Activated T-helper 17 cell treated with anti-CD3 and anti-CD28 coated beads, Interleukin-2, amount 50 U/mL, for 72 hours (primary cell): ENCODE results near the gene PAQR5. TPM values are rescaled to one million over a fixed set of nuclear protein-coding genes. Genes with fewer than 3 reads are reported as not detected.

Experiments used
- ATAC-seq: fragments of 150-1000 bp; cut with Tn5 transposase; replicated peaks from 2 replicates; pipeline ENCODE4 v1.10.0; 2021; ENCODE audit warnings: mild to moderate bottlenecking, moderate library complexity
- H3K27ac Mint-ChIP-seq: one replicate; pipeline ENCODE4 v1.8.0; 2022; ENCODE audit warnings: mixed read lengths
- H3K27me3 Mint-ChIP-seq: one replicate; pipeline ENCODE4 v1.8.0; 2022; ENCODE audit warnings: mixed read lengths
- H3K36me3 Mint-ChIP-seq: one replicate; pipeline ENCODE4 v1.8.0; 2022; ENCODE audit warnings: low read depth, mild to moderate bottlenecking, mixed read lengths
- H3K4me1 Mint-ChIP-seq: one replicate; pipeline ENCODE4 v1.8.0; 2022; ENCODE audit warnings: mixed read lengths
- H3K4me3 Mint-ChIP-seq: one replicate; pipeline ENCODE4 v1.8.0; 2022; ENCODE audit warnings: mild to moderate bottlenecking, mixed read lengths
- H3K9me3 Mint-ChIP-seq: one replicate; pipeline ENCODE4 v1.8.0; 2022; ENCODE audit warnings: mixed read lengths
- total RNA-seq, 2 donors: library from RNA; stranded (reverse); gene quantifications; one replicate each; pipeline ENCODE4 v1.2.3, GENCODE V29; 2022

PAQR5 gene
- total RNA-seq, result not detected

- peaks cover 50% of the 10 kb centered on the region for H3K27me3 Mint-ChIP-seq
- peak within 1 kb of the TSS; percentile 33 for H3K4me3 Mint-ChIP-seq
- peak; percentile 37 for ATAC-seq
Measured at GRCh38 chr15:69298697-69299441, at the start of gene PAQR5. TSS of gene PAQR5 (plus strand) at chr15:69298912. CDS start at chr15:69360081, 61,169 bp downstream.

GRCh38 chr15:69253156-69253555 is 45.6 kb upstream of the PAQR5 start:
- H3K27me3 Mint-ChIP-seq, result no peaks in the 10 kb centered on the region
- H3K4me3 Mint-ChIP-seq, result no peak overlapping the region
- ATAC-seq, result no peak
- H3K36me3 Mint-ChIP-seq, result no peaks in the 10 kb centered on the region
- H3K27ac Mint-ChIP-seq, result no peak overlapping the region
- H3K4me1 Mint-ChIP-seq, result no peaks in the 10 kb centered on the region
- H3K9me3 Mint-ChIP-seq, result no peaks in the 10 kb centered on the region

More at GRCh38 chr15:69298697-69299441, at the start of gene PAQR5:
- Mint-ChIP-seq H3K27ac (no peak within 1 kb of the TSS), H3K36me3 (no peaks in the 10 kb centered on the region), H3K4me1 (no peaks in the 10 kb centered on the region), H3K9me3 (no peaks in the 10 kb centered on the region)

GRCh38 chr15:69265347-69265955 is 33.3 kb upstream of the PAQR5 start:
- Mint-ChIP-seq H3K36me3 (no peaks in the 10 kb centered on the region), H3K4me3 (no peak overlapping the region), H3K4me1 (no peaks in the 10 kb centered on the region), H3K9me3 (no peaks in the 10 kb centered on the region), H3K27ac (no peak overlapping the region), H3K27me3 (no peaks in the 10 kb centered on the region)
- ATAC-seq, result no peak

- H3K27me3 Mint-ChIP-seq, result no peaks in the 10 kb centered on the region
- ATAC-seq, result no peak
- no peak overlapping the region for H3K27ac Mint-ChIP-seq
- no peaks in the 10 kb centered on the region for H3K36me3 Mint-ChIP-seq
- H3K4me1 Mint-ChIP-seq, result no peaks in the 10 kb centered on the region
- no peaks in the 10 kb centered on the region for H3K9me3 Mint-ChIP-seq
- no peak overlapping the region for H3K4me3 Mint-ChIP-seq
Measured at GRCh38 chr15:69271217-69271616, 27.5 kb upstream of the PAQR5 start.

- no peaks in the 10 kb centered on the region for H3K36me3 Mint-ChIP-seq
- no peaks in the 10 kb centered on the region for H3K9me3 Mint-ChIP-seq
- no peak overlapping the region for H3K4me3 Mint-ChIP-seq
- H3K27ac Mint-ChIP-seq, result no peak overlapping the region
- no peak for ATAC-seq
- H3K4me1 Mint-ChIP-seq, result no peaks in the 10 kb centered on the region
- H3K27me3 Mint-ChIP-seq, result no peaks in the 10 kb centered on the region
Measured at GRCh38 chr15:69272139-69272538, 26.6 kb upstream of the PAQR5 start.

- Mint-ChIP-seq H3K27me3 (no peaks in the 10 kb centered on the region), H3K36me3 (no peaks in the 10 kb centered on the region), H3K4me1 (no peaks in the 10 kb centered on the region), H3K9me3 (no peaks in the 10 kb centered on the region), H3K27ac (no peak overlapping the region), H3K4me3 (no peak overlapping the region)
- ATAC-seq, result no peak
Measured at GRCh38 chr15:69272891-69273290, 25.8 kb upstream of the PAQR5 start.

GRCh38 chr15:69275074-69275670 is 23.5 kb upstream of the PAQR5 start:
- Mint-ChIP-seq H3K4me1 (no peaks in the 10 kb centered on the region), H3K4me3 (no peak overlapping the region), H3K27ac (no peak overlapping the region), H3K27me3 (no peaks in the 10 kb centered on the region), H3K36me3 (no peaks in the 10 kb centered on the region), H3K9me3 (no peaks in the 10 kb centered on the region)
- no peak for ATAC-seq

GRCh38 chr15:69275933-69276560 is 22.7 kb upstream of the PAQR5 start:
- H3K9me3 Mint-ChIP-seq, result no peaks in the 10 kb centered on the region
- no peak overlapping the region for H3K27ac Mint-ChIP-seq
- H3K27me3 Mint-ChIP-seq, result no peaks in the 10 kb centered on the region
- H3K36me3 Mint-ChIP-seq, result no peaks in the 10 kb centered on the region
- no peak overlapping the region for H3K4me3 Mint-ChIP-seq
- H3K4me1 Mint-ChIP-seq, result no peaks in the 10 kb centered on the region
- no peak for ATAC-seq

- ATAC-seq, result no peak
- Mint-ChIP-seq H3K27me3 (no peaks in the 10 kb centered on the region), H3K4me3 (no peak overlapping the region), H3K36me3 (no peaks in the 10 kb centered on the region), H3K4me1 (no peaks in the 10 kb centered on the region), H3K27ac (no peak overlapping the region), H3K9me3 (no peaks in the 10 kb centered on the region)
Measured at GRCh38 chr15:69277316-69277715, 21.4 kb upstream of the PAQR5 start.

GRCh38 chr15:69279636-69280035 is 19.1 kb upstream of the PAQR5 start:
- no peak for ATAC-seq
- no peak overlapping the region for H3K27ac Mint-ChIP-seq
- no peak overlapping the region for H3K4me3 Mint-ChIP-seq
- no peaks in the 10 kb centered on the region for H3K9me3 Mint-ChIP-seq
- no peaks in the 10 kb centered on the region for H3K4me1 Mint-ChIP-seq
- no peaks in the 10 kb centered on the region for H3K36me3 Mint-ChIP-seq
- H3K27me3 Mint-ChIP-seq, result no peaks in the 10 kb centered on the region

GRCh38 chr15:69280783-69281182 is 17.9 kb upstream of the PAQR5 start:
- Mint-ChIP-seq H3K36me3 (no peaks in the 10 kb centered on the region), H3K4me1 (no peaks in the 10 kb centered on the region), H3K27me3 (no peaks in the 10 kb centered on the region), H3K27ac (no peak overlapping the region), H3K4me3 (no peak overlapping the region), H3K9me3 (no peaks in the 10 kb centered on the region)
- no peak for ATAC-seq

- Mint-ChIP-seq H3K4me1 (no peaks in the 10 kb centered on the region), H3K27me3 (no peaks in the 10 kb centered on the region), H3K36me3 (no peaks in the 10 kb centered on the region), H3K27ac (no peak overlapping the region), H3K4me3 (no peak overlapping the region), H3K9me3 (no peaks in the 10 kb centered on the region)
- ATAC-seq, result no peak
Measured at GRCh38 chr15:69282104-69282743, 16.5 kb upstream of the PAQR5 start.

- Mint-ChIP-seq H3K36me3 (no peaks in the 10 kb centered on the region), H3K9me3 (no peaks in the 10 kb centered on the region), H3K4me3 (no peak overlapping the region), H3K4me1 (no peaks in the 10 kb centered on the region), H3K27me3 (no peaks in the 10 kb centered on the region), H3K27ac (no peak overlapping the region)
- ATAC-seq, result no peak
Measured at GRCh38 chr15:69285834-69286233, 12.9 kb upstream of the PAQR5 start.

GRCh38 chr15:69288011-69288410 is 10.7 kb upstream of the PAQR5 start:
- no peaks in the 10 kb centered on the region for H3K27me3 Mint-ChIP-seq

More at GRCh38 chr15:69288011-69288410, 10.7 kb upstream of the PAQR5 start:
- H3K9me3 Mint-ChIP-seq, result no peaks in the 10 kb centered on the region
- H3K4me1 Mint-ChIP-seq, result no peaks in the 10 kb centered on the region
- no peaks in the 10 kb centered on the region for H3K36me3 Mint-ChIP-seq
- no peak for ATAC-seq
- no peak overlapping the region for H3K27ac Mint-ChIP-seq
- H3K4me3 Mint-ChIP-seq, result no peak overlapping the region
